OCI-M1 (cell line): ENCODE measurements around the gene ASCC3.
"Not testable (repeated sequence)": the region's sequence is repeated elsewhere in the genome, so short reads cannot be mapped to it uniquely, and the experiment has no call there.

Experiments used
- DNase-seq: peaks from one replicate; lab custom pipeline; 2025; lab: John Stamatoyannopoulos, UW

ASCC3 gene

DNA sequence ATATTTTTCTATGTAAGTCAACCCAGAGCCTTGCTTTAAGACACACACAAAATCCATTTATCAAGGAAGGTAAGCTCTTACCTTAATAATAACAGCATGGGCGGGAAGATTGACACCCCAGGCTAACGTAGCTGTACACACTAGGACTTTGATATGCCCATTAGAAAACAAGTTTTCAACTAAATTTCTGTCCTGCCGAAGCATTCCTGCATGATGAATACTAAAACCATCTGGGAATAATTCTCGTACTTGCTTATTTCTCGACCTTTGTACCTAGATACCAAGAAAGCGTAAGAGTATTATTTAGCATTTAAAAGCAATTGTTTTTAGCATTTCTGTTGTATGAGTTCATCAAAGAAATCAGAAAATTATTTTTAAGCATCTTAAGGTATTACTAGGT, 218.9 kb downstream of the ASCC3 start:
- DNase-seq, result no peak

- DNase-seq, result no peak
Measured at GRCh38 chr6:100658486-100658885, 222.6 kb downstream of the ASCC3 start.

DNA sequence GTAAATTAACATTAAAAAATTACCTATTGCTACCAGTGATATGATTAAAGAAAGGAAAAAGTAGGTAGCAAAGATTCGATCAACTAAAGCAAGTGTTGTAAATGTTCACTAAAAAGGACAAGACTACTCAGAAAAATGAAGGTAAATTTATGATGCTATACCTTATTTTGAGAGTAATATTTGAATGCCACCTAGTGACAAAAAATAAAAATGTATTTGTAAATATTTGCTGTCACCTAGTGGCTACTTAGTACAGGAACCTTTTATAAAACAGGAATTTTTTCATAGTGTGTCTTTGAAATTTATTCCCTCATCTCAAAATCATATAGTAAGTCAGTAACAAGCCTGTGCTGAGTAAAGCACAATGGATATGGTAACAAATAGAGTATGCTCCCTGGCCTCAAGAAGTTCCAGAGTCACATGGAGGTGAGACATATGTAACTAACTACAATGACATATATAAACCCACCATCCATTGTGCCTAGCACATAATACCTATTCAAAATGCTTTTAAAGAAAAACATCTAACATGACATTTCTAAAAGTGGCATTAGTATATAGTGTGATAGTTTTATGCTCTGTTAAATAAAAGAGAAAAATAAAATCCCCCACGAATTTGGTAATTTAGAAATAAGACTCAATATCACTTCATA, 223.3 kb downstream of the ASCC3 start:
- DNase-seq, result peak; percentile 76

- not testable (repeated sequence) for DNase-seq
Measured at GRCh38 chr6:100641147-100641546, 240.0 kb downstream of the ASCC3 start.

DNA sequence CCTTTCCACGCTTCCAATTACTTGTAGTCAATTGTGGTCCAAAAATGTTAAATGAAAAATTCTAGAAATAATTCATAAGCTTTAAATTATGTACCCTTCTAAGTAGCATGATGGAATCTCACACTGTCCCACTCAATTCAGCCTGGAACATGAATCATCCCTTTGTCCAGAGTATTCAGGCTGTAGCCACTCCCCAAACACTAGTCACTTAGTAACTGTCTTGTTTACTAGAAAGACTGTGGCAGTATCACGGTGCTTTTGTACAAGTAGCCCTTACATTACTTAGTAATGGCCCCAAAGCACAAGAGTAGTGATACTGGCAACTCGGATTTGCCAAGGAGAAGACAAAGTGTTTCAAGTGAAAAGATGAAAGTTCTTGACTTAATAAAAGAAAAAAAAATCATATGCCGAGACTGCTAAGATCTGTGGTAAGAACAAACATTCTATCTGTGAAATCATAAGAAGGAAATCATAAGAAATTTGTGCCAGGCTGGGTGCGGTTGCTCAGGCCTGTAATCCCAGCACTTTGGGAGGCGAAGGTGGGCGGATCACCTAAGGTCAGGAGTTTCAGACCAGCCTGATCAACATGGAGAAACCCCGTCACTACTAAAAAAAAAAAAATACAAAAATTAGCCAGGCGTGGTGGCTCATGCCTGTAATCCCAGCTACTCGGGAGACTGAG, 247.9 kb downstream of the ASCC3 start:
- no peak for DNase-seq

DNA sequence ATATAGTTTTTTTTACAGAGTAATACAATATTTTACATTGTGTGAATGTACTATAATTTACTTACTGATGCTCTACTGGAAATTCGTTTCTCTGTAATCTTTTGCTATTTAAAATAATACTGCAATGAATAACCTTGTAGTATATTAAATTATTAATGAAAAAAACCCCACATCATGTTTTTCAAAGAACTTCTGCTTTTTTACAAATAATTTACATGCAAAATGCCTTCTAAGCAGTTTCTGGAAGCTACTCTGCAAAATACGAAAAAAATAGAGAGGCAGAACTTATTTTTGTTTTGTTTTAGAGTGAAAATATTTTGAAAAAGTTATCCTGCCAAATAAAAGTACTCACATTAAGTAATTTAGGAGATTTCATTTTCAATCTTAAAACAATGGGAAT, 250.6 kb downstream of the ASCC3 start:
- no peak for DNase-seq

DNA sequence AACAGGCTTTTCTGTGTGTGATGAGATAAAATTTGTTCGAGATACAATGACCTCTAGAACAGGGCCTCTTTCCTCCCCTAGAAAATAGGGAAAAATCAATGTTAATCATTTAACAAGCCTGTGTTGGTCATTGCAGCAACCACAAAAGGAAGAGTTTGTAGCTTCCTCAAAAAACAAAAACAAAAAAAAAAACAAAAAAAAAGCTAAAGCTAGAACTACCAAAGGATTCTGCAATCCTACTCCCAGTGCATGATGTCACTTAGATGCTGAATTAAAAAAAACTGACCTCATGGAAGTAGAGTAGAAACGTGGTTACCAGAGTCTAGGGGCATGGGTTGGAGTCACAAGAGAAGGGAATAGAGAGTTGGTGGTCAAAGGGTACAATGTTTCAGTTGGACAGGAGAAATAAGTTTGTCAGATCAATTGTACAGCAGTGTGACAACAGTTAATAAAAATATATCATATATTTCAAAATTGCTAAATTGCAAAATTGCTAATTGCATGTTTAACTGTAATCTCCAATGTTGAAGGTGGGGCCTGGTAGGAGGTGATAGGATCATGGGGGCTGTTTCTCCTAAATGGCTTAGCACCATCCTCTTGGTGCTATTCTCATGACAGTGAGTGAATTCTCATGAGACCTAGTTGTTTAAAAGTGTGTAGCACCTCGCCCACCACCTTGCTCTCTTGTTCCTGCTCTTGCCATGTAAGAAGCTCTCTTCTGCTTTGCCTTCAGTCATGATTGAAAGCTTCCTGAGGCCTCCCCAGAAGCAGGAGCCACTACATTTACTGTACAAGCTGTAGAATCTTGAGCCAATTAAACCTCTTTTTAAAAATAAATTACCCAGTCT, 253.0 kb downstream of the ASCC3 start:
- DNase-seq, result no peak

DNA sequence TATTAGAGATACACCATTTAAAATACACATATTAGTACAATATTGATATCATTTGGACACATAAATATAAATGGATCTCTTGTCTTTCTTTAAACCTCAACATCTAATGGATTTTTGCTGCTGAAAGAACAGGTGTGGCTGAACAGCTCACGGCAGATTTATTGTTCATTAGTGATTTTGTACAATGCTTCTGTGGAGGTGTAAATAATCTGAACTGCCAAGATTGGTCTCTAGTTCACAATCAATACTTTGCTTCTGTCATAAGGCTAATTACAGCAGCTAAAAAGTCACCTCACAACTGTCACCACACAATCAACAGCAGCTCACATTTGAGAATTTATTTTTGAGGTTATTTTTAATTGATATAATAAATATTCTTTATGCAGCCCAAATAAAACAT, 254.4 kb downstream of the ASCC3 start:
- DNase-seq, result no peak

GRCh38 chr6:100622907-100623692, 258.0 kb downstream of the ASCC3 start:
- no peak for DNase-seq

DNA sequence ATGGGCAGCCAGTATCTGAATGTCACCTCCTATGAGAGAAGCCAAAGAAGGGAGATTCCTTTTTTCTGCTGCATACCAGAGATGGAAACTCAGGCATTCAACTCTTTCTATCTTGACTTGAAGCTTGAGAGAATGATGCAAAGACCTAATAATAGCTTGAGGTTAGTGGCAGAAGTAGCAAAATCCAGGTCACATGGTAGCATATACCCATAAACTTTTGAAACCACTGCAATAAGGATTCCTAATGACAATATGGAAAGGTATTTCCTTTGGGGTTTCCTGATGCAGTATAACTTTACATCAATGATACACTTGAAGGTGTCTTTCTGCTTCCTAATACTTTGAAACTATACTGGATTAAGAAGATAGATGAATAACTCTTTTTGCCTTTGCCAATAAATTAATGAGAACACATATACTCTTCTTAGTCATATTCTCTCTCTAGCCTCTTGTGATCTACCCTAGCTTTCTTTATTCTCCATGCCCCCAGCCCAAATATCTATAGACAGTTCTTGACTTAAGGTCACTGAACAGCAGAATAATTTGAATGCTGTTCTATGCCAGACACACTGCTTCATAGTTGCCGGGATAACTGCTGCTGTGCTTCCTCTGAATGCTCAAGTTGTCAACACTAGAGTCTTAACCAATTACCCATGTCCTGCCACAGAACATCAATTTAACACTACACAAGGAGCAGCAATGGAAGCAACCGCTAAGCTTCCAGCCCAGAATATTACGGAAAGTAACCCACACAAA, 260.9 kb downstream of the ASCC3 start:
- DNase-seq, result no peak

- no peak for DNase-seq
Measured at GRCh38 chr6:100618351-100618671, 262.8 kb downstream of the ASCC3 start.

DNA sequence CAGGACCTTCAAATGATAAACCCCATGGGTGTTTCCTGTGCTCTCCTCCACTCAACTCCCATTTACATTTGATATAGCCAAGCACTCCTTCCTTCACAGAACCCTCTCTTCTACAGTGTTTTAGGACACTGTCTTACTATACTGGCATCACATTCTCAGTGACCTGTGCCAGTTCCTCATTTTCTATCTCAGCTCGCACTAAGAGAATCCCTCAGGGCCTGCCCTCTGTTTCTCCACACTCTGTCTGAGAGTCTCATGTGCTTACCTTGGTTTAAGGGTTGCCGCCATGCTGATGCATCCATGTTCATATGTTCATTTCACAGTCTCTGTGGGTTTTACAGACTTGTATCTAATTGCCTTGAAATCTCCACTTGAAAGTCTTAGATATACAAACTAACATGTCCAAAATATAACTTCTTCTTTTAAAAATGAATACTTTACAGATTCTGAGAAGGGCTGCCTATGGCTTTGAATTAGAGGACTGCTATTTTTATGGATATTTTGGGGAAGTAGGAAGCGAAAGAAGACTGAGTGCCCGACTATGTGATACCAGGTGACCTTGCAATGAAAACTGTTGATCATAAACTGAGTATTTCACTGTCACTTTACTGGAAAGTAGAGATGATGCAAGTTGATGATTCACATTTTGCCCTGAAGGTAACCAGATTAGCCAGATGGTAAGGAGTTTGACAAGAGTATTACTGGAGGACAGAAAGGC, 263.3 kb downstream of the ASCC3 start:
- DNase-seq, result peak; percentile 31

- no peak for DNase-seq
Measured at GRCh38 chr6:100614933-100615332, 266.2 kb downstream of the ASCC3 start.

DNA sequence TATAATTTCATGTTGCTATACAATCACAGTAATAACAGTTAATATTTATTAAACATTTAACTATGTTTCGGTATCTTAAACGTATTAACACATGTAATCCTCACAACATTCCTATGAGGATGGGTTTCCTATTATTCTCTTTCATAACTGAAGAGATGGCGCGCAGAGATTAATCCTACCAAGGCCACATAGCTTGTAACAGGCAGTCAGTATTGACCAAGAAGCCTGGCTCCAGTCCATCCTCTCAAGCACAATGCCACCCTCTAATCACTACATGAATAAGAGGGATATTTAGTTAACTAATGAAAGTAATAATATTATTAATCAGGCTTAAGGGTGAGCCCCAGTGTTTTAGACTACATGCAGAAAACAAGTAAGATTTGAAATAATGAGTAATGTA, 266.7 kb downstream of the ASCC3 start:
- no peak for DNase-seq

DNA sequence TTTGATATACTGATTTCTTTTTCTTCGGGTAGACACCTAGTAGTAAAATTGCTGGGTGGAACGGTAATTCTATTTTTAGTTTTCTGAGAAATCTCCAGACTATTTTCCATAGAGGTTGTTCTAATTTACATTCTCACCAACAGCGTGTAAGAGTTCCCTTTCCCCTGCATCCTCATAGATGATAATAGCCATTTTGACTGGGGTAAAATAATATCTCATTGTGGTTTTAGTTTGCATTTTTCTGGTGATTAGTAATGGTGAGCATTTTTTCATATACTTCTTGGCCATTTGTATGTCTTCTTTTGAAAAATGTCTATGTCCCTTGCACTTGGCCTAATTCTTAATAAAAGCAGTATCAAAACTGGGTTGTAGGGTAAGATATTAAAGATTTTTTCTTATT, 267.5 kb downstream of the ASCC3 start:
- DNase-seq, result no peak

- no peak for DNase-seq
Measured at GRCh38 chr6:100612094-100612493, 269.0 kb downstream of the ASCC3 start.

DNA sequence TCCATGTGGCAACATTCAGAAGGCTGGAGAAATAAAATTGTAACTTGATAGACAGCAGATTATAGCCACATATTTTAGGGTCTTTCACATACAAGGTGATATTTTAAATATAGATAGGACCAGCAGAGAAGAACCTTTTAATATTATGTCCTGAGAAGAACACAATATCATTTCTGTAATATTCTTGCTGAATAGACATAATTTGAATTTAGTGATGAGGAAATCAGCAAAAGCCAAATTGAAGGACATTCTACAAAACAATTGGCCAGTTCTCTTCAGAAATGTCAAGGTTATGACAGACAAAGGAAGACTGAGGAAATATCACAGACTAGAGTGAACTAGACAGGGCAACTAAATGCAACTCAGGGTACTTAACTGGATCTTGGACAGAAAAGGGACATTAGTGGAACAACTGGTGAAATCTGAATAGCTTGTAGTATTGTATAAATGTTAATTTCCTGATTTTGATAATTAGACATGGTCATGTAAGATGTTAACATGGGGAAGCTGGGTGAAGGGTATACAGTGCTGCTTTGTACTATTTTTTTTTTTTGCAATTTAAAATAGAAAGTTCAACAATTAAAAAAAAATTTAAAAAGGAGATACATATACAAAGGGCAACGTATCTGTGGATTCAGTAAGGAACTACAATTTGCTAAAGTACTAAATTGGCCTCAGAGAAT, 281.9 kb downstream of the ASCC3 start:
- DNase-seq, result no peak

GRCh38 chr6:100595456-100595855, 285.7 kb downstream of the ASCC3 start:
- DNase-seq, result no peak

DNA sequence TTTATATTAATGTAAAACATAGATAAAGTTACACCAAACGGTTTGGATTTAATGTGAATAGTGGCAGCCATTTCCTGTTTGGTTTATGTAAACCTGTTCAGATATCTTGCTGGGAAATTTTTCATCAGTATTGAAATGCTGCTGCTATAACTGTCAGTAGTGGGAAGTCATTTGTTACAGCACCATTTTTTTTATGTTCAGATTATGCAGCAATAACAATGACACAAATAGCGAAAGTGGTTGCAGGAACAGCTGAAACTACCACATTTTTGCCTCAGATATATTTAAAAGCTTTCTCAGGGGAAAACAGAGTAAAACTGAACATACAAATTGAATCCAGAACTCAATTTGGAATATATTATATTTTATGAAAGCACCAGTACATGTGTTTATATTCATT, 287.6 kb downstream of the ASCC3 start:
- no peak for DNase-seq

DNA sequence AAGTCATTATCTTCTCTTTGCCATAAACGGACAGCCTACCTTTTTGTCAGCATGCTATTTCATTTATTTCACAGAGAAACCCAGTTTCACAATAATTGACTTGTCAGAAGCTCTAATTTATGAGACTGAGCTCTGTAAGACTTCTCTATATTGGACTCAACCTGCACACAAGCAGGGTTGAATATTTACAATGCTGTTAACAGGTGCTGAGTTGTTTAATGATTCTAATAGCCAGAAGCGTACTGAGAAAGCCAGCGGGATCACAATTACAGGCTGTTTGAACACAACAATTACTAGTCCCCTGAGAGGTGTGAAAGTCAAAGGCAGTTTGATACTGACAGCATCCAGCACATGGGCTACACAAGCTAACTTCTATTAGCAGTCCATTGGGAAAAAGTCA, 288.2 kb downstream of the ASCC3 start:
- DNase-seq, result no peak
